NK-92 treated with Interleukin-12 subunit alpha and Interleukin-12 subunit beta, amount 100 ng/mL, for 24 hours (cell line): ENCODE data around the gene TRIM8.
"Not testable (repeated sequence)": the region's sequence is repeated elsewhere in the genome, so short reads cannot be mapped to it uniquely, and the experiment has no call there.

Experiments used
- DNase-seq: peaks from one replicate; lab custom pipeline; 2025; lab: John Stamatoyannopoulos, UW

TRIM8 gene

DNA sequence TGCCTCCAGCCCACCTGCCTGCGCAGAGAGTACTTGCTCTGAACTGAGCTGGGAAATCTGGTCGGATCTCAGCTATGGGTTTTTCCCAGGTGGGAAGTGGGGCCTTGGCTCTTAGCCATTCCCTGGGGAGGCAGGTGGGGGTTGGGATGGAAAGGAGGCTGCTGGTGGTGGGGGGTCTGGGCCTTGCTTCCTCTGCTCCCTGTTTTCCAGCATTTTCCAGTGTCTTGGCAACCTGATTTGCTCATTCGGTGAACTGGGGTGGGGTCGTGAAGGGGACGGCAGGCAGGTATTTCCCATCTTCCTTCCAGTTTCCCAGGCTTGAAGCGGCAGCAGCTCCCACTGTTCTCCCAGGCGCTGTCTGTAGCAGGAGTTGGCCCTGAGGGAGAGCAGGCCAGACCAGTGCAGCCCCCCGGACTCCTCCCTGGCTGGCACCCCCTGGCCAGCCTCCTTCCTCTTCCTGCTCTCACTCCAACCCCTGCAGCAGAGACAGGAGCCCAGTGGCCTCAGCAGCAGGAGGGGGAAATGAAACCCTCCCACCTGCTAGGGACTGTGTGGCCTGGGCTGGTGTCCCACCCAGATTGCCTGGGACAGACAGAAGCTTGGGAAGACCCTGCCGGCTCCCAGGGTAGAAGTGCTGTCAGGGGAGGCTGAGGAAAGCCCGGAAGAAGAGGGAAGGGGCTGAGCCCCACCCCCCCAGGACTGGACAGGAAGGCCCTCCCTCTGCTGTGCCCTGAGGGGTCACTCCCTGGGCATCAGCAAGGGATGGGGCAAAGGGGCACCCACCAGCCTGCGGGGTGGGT lies 6.6 kb downstream of the TRIM8 start:
- no peak for DNase-seq

DNA sequence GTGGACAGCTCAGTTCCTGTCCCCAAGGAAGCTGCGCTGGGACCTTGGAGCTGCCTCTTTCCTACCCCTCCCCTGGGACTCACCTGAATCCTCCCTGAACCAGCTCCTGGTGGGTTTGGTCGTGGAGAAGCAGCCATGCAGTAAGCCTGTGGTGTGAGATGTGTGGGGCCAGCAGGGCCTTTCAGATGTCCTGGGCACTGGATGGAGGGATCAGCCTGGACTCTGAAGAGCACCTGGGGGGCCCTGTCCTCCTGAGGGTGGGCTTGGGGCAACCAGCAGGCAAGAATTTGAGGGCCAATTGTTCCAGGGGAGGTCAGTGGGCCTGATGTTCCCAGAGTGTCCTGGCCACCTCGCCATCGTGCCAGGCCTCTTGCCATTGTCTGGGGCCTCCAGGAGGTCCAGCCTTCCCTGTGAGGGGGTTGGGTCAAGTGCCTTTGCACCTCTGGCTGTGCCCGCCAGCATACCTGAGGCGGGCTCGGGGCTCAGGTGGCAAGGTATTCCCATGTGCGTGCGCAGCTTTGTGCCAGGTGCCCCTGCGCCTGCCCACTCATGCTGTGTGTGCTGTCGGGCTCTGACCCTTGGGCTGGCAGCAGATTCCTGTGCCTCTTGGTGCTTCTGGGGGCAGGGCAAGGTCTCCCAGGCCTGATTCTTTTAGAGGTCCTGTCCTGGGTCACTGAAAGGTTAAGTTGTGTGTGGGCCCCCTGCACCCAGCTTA lies 7.3 kb downstream of the TRIM8 start:
- DNase-seq: no peak

DNA sequence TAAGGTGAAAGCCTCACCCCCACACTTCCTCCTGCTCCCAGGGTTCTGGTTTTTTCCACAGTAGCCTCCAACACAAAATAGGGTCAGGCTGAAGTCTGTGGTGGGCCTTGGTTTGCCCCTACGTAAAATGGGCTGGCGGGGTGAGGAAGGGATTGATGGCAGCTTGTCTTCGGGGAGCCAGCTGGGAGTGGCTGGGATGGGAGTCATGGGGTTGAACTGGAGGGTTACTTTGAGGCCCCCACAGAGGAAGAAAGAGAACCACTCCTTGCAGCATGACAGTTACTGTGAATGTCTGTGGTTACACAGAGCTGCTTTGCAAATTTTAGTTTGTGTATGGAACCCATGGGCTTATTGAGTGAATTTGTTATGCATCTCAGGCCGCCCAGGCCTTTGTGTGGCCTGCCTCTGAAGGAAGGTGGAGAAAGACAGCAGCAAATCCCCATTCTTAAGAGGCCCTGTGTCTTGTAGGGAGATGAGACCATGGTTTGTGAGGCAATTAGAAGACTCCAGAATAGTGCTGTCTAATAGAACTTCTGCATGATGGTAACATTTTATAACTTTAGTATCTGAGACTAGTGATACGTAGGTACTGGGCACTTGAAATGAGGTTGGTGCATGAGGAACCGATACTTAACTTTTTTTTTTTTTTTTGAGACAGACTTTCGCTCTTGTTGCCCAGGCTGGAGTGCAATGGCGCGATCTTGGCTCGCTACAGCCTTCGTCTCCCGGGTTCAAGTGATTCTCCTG lies 8.1 kb downstream of the TRIM8 start:
- no peak for DNase-seq

- no peak for DNase-seq
Observed at GRCh38 chr10:102653060-102653459, 8.8 kb downstream of the TRIM8 start.

GRCh38 chr10:102654566-102654965 lies 10.3 kb downstream of the TRIM8 start:
- DNase-seq: no peak

DNA sequence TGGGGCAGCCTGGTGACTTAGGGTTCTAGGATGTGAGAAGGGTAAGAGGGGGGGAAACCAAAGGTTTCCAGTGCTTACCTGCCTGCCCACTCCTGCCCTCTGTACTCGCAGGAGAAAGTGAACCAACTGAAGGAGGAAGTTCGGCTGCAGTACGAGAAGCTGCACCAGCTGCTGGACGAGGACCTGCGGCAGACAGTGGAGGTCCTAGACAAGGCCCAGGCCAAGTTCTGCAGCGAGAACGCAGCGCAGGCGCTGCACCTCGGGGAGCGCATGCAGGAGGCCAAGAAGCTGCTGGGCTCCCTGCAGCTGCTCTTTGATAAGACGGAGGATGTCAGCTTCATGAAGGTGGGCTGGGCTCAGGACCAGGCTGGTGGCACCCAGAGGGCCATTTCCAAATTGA lies 10.7 kb downstream of the TRIM8 start:
- DNase-seq: no peak

DNA sequence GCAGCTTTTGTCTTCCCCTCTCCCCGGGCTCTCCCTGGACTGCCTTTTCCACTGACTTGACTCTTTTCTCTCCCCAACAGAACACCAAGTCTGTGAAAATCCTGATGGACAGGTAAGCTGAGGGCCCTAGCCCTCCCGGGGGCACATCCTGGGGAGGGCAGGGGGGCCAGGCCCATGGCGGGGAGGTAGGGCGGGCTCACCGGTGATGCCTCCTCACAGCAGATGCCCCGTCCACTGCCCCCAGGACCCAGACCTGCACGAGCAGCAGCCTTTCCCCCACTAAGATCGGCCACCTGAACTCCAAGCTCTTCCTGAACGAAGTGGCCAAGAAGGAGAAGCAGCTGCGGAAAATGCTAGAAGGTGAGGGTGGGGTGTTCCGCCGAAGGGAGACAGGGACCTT lies 11.7 kb downstream of the TRIM8 start:
- no peak for DNase-seq

GRCh38 chr10:102656791-102657371 lies 12.6 kb downstream of the TRIM8 start:
- DNase-seq: no peak

GRCh38 chr10:102657451-102657850 lies 13.2 kb downstream of the TRIM8 start:
- no peak for DNase-seq

GRCh38 chr10:102657984-102658724 lies 13.9 kb downstream of the TRIM8 start:
- DNase-seq: no peak

DNA sequence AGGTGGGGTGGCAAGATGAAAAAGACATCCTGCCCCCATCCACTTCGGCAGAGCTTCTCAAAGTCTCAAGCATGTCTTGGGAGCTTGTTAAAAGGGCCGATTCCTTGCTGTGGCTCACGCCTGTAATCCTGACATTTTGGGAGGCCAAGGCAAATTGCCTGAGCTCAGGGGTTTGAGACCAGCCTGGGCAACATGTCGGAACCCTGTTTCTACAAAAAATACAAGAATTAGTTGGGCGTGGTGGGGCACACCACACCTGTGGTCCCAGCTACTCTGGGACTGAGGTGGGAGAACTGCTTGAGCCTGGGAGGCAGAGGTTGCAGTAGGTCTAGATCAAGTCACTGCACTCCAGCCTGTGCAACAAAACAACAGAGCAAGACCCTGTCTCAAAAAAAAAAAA lies 14.5 kb downstream of the TRIM8 start:
- DNase-seq: no peak

- DNase-seq: peak; percentile 77
Observed at GRCh38 chr10:102660888-102661657, 16.8 kb downstream of the TRIM8 start.

DNA sequence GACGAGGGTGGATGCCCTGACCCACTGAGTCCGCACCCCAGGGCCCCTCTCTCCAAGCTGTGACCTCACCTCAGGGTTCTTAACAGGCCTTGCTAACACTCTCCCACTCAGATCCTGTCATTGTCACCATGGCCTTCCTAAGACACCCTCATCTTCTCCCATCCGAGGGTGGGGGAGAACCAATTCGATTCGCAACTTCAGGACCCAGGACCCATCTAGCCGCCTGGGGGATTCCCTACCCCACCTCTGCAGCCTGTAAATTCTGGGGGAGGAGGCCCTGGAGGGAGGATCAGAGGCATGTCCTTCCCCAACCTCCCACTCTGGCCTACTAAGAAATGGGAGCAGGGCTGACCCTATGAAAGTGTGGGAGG lies 17.4 kb downstream of the TRIM8 start:
- no peak for DNase-seq

GRCh38 chr10:102665904-102666509 lies 21.7 kb downstream of the TRIM8 start:
- no peak for DNase-seq

DNA sequence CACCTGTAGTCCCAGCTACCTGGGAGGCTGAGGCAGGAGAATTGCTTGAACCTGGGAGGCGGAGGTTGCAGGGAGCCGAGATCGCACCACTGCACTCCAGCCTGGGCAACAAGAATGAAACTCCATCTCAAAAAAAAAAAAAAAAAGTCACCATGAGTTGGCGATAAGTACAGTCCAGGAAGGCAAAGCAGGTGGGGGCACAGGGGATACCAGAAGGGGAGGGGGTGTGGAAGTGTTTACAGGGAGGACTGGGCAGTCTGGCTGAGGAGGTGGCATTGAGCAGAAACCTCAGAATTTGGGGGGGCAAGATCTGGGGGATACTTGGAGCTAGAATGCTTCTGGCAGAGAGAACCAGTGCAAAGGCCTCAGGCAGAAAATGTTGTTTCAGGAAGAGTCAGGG lies 23.1 kb downstream of the TRIM8 start:
- not testable (repeated sequence) for DNase-seq

DNA sequence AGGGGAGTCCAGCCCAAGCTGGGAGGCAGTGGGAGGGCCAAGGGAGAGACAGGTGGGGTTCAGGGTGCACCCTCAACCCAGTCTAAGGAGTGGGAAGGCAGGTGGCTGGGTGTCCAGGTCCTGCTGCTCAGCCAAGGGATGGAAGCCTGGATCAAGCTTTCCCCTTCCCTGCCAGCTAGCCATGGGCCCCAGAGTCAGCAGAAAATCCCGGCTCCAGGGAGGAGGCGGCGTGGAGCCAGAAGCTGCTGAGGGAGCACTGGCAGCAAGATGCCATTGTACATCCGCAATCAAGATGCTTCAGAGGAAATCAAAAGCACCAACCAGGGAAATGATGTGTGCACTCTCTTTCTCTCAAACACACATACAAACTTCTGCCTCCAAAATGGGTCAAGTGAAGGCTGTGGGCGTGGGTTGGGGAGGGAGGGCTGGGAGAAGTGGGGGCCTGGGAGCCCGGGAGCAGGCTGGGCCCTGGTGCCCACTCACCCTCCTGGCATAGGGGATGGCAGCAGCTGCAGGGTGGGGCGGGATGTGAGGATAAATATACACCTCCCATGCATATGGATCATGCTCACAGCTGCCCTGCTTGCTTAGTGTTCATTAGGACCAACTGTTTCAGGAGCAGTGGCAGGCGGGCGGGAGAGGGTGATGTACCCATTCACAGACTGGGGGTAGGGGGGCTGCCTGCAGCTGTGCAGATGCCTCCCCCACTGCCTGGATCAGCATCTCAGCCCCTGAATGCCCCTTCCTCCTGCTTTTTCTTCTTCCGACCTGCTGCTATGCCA lies 24.2 kb downstream of the TRIM8 start:
- no peak for DNase-seq

GRCh38 chr10:102669206-102670064 lies 25.2 kb downstream of the TRIM8 start:
- DNase-seq: peak; percentile 21

DNA sequence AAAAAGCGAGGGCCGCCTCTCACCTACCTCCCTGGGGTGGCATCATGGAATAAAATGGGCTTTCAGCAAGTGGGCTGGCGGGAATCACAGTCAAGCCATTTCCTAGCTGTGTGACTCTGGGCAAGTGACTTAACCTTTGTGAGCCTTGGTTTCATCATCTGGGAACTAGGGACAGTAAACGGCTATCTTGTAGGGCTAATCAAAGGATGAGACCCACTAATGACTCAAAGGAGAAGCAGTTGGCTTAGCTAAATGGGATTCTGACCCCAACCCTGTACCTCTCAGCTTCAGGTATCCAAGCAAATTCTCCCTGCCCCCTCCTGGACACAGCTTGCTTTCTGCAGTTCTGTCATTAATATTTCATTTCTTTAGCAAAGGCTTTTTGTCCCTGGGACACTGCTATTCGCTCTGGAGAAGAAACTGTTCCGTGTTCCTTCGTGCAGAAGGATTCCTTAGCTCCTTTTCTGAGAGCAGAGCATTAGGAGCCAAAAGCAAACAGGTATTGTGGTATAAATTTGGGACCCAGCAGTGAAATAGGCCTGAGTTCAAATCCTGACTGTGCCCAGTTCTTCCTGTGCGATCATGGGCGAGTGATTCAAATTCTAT lies 25.9 kb downstream of the TRIM8 start:
- no peak for DNase-seq
